Upper lobe of left lung (tissue), 4 donors: Measurements from ENCODE around the gene STXBP6.

Experiments used
- EP300 ChIP-seq, 4 donors: sonication (generic); formaldehyde crosslinking; IDR thresholded peaks; one replicate each; pipeline ENCODE4 v1.5.1; 2017; ENCODE audit warnings: antibody characterized with exemption in 4 of 4, control low read depth in 2 of 4
- POLR2AphosphoS5 ChIP-seq, 2 donors: sonication (generic); formaldehyde crosslinking; IDR thresholded peaks; one replicate each; pipeline ENCODE4 v1.5.1; 2017; ENCODE audit warnings: antibody characterized with exemption in 2 of 2
- TF ChIP-seq, protein P1 (sequence below), 6 experiments: fragments of 450-650 bp in 4 of 6; fragments of 200-600 bp in 2 of 6; sonication (generic) in 2 of 6; IDR thresholded peaks; one replicate each; pipeline ENCODE4 v1.5.1; 2016 to 2019; ENCODE audit warnings: antibody characterized with exemption in 6 of 6

GRCh38 chr14:25004389-25004809 is 45.5 kb downstream of the STXBP6 start:
- TF ChIP-seq, protein P1, sequence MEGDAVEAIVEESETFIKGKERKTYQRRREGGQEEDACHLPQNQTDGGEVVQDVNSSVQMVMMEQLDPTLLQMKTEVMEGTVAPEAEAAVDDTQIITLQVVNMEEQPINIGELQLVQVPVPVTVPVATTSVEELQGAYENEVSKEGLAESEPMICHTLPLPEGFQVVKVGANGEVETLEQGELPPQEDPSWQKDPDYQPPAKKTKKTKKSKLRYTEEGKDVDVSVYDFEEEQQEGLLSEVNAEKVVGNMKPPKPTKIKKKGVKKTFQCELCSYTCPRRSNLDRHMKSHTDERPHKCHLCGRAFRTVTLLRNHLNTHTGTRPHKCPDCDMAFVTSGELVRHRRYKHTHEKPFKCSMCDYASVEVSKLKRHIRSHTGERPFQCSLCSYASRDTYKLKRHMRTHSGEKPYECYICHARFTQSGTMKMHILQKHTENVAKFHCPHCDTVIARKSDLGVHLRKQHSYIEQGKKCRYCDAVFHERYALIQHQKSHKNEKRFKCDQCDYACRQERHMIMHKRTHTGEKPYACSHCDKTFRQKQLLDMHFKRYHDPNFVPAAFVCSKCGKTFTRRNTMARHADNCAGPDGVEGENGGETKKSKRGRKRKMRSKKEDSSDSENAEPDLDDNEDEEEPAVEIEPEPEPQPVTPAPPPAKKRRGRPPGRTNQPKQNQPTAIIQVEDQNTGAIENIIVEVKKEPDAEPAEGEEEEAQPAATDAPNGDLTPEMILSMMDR (IDR thresholded peaks at IDR 0.05), result no peak
- no peak for TF ChIP-seq POLR2AphosphoS5 (IDR thresholded peaks at IDR 0.05)
- no peak for TF ChIP-seq EP300 (IDR thresholded peaks at IDR 0.05)
